Measurements from ENCODE around the gene C2CD4C.

- no peak for TF ChIP-seq POLR2A (IDR thresholded peaks at IDR 0.05)
- TF ChIP-seq CTCF (IDR thresholded peaks at IDR 0.05), result no peak
These were observed 32.4 kb upstream of the C2CD4C start for GRCh38 chr19:441213-441836.

All from tibial nerve (tissue), 3 donors.